H1 (cell line): Measurements from ENCODE around the gene KDM2A. TPM values are rescaled to one million over a fixed set of nuclear protein-coding genes. Genes with fewer than 3 reads are reported as not detected.

Experiments
- CTCF ChIA-PET: fragments of 300-600 bp; sonication (Branson Sonifier 250); formaldehyde crosslinking; loops from one replicate; lab custom pipeline; 2021; ENCODE audit not compliant: partially characterized antibody; lab: Charles Lee
- POLR2A ChIA-PET: fragments of 300-600 bp; sonication (Branson Sonifier 250); formaldehyde crosslinking; loops from one replicate; lab custom pipeline; 2021; ENCODE audit warnings: inconsistent platforms; ENCODE audit not compliant: partially characterized antibody; lab: Charles Lee
- DNase-seq, 2 experiments: peaks; one replicate each; pipeline versions ENCODE4 v3.0.0 to v3.0.0-alpha.2; 2010 to 2022; ENCODE audit warnings: low spot score in 2 of 2, low read depth in 1 of 2, mixed read lengths in 1 of 2
- FAIRE-seq: peaks from 2 replicates; lab custom pipeline; 2011; peaks lifted over from hg19 to GRCh38; lab: Jason Lieb, UNC
- H2AFZ ChIP-seq: 2 replicates; pipeline ENCODE4 v1.8.1; 2012; ENCODE audit warnings: low read length, inconsistent platforms
- H2AK5ac ChIP-seq: 2 replicates; pipeline ENCODE4 v1.6.1; 2013; ENCODE audit warnings: low read depth, low read length
- H2BK120ac ChIP-seq: replicated peaks from 2 replicates; pipeline ENCODE3; 2013; ENCODE audit warnings: low read depth, low read length, inconsistent platforms
- H2BK12ac ChIP-seq: 2 replicates; pipeline ENCODE4 v1.6.1; 2013; ENCODE audit warnings: low read depth, low read length
- H2BK15ac ChIP-seq: 2 replicates; pipeline ENCODE4 v1.6.1; 2013; ENCODE audit warnings: low read length
- H2BK20ac ChIP-seq: 2 replicates; pipeline ENCODE4 v1.6.1; 2013; ENCODE audit warnings: low read length
- H2BK5ac ChIP-seq: 2 replicates; pipeline ENCODE4 v1.6.1; 2013; ENCODE audit warnings: low read depth, low read length
- H3K14ac ChIP-seq: 2 replicates; pipeline ENCODE4 v1.6.1; 2013; ENCODE audit warnings: inconsistent platforms; ENCODE audit not compliant: insufficient read length
- H3K18ac ChIP-seq: 2 replicates; pipeline ENCODE4 v1.6.1; 2013; ENCODE audit warnings: low read length; ENCODE audit errors: extremely low read depth
- H3K23ac ChIP-seq: 2 replicates; pipeline ENCODE4 v1.6.1; 2013; ENCODE audit warnings: inconsistent platforms; ENCODE audit not compliant: insufficient read length
- H3K23me2 ChIP-seq: 2 replicates; pipeline ENCODE4 v1.6.1; 2013; ENCODE audit warnings: low read depth, low read length
- H3K27ac ChIP-seq: 2 replicates; pipeline ENCODE4 v1.6.1; 2011; ENCODE audit warnings: low read depth, low read length, inconsistent platforms
- H3K27me3 ChIP-seq, 4 experiments: replicated peaks in 1 of 4; 1 replicate in 1 of 4; 2 replicates in 3 of 4; pipeline versions ENCODE4 v1.6.1 to v1.8.1; 2011 to 2013; ENCODE audit warnings: low read length in 3 of 4, mild to moderate bottlenecking in 3 of 4, inconsistent platforms in 2 of 4, mixed read lengths in 2 of 4, moderate library complexity in 1 of 4; ENCODE audit not compliant: control insufficient read depth in 3 of 4, insufficient read depth in 3 of 4; ENCODE audit errors: extremely low read depth in 1 of 4
- H3K36me3 ChIP-seq, 4 experiments: 2 replicates each; pipeline versions ENCODE4 v1.6.1 to v1.8.1; 2011 to 2013; ENCODE audit warnings: mild to moderate bottlenecking in 4 of 4, low read length in 3 of 4, moderate library complexity in 2 of 4, control low read depth in 1 of 4, inconsistent platforms in 1 of 4; ENCODE audit not compliant: insufficient read depth in 4 of 4, control insufficient read depth in 2 of 4
- H3K4ac ChIP-seq: replicated peaks from 2 replicates; pipeline ENCODE3; 2013; ENCODE audit warnings: low read length, low read depth, mixed read lengths, inconsistent platforms; ENCODE audit not compliant: insufficient read length
- H3K4me1 ChIP-seq, 4 experiments: replicated peaks in 1 of 4; 1 replicate in 1 of 4; 2 replicates in 3 of 4; pipeline versions ENCODE4 v1.6.1 to v1.8.1; 2011 to 2013; ENCODE audit warnings: low read length in 3 of 4, inconsistent platforms in 2 of 4, mixed read lengths in 1 of 4; ENCODE audit not compliant: insufficient read depth in 4 of 4, control insufficient read depth in 3 of 4
- H3K4me2 ChIP-seq, 2 experiments: 2 replicates each; pipeline versions ENCODE4 v1.6.1 to v1.8.1; 2011 to 2013; ENCODE audit warnings: low read depth in 2 of 2, low read length in 2 of 2, control low read depth in 1 of 2, inconsistent platforms in 1 of 2, mild to moderate bottlenecking in 1 of 2; ENCODE audit not compliant: insufficient read depth in 1 of 2
- H3K4me3 ChIP-seq, 4 experiments: fragments of 200-600, 300-600 bp in 1 of 4; sonication (generic), shearing (Covaris generic), sonication (Bioruptor Twin) in 1 of 4; 2 replicates each; pipeline versions ENCODE4 v1.5.1 to v1.8.1; 2011 to 2016; ENCODE audit warnings: low read length in 4 of 4, low read depth in 3 of 4, control low read depth in 2 of 4, inconsistent platforms in 2 of 4, mild to moderate bottlenecking in 2 of 4, mixed read lengths in 1 of 4, moderate library complexity in 1 of 4; ENCODE audit not compliant: insufficient read depth in 2 of 4; ENCODE audit errors: extremely low read depth in 1 of 4
- H3K56ac ChIP-seq: replicated peaks from 2 replicates; pipeline ENCODE3; 2013; ENCODE audit warnings: low read depth, mild to moderate bottlenecking, mixed read lengths, low read length, inconsistent platforms; ENCODE audit not compliant: insufficient read length
- H3K79me1 ChIP-seq: 2 replicates; pipeline ENCODE4 v1.6.1; 2013; ENCODE audit warnings: low read depth, low read length, control low read depth
- H3K79me2 ChIP-seq, 2 experiments: 2 replicates each; pipeline versions ENCODE4 v1.6.1 to v1.8.1; 2012 to 2013; ENCODE audit warnings: low read length in 2 of 2, mild to moderate bottlenecking in 2 of 2, inconsistent platforms in 1 of 2; ENCODE audit not compliant: insufficient read depth in 2 of 2, control insufficient read depth in 1 of 2
- H3K9ac ChIP-seq, 4 experiments: replicated peaks in 1 of 4; 1 replicate in 1 of 4; 2 replicates in 3 of 4; pipeline versions ENCODE4 v1.6.1 to v1.8.1; 2011 to 2013; ENCODE audit warnings: low read depth in 3 of 4, low read length in 3 of 4, control low read depth in 2 of 4, mild to moderate bottlenecking in 2 of 4, moderate library complexity in 2 of 4, inconsistent platforms in 1 of 4; ENCODE audit errors: extremely low read depth in 1 of 4
- H3K9me3 ChIP-seq, 2 experiments: 2 replicates each; pipeline versions ENCODE4 v1.6.1 to v1.8.1; 2012 to 2013; ENCODE audit warnings: mild to moderate bottlenecking in 2 of 2, moderate library complexity in 2 of 2, control low read depth in 1 of 2, inconsistent platforms in 1 of 2, low read depth in 1 of 2, low read length in 1 of 2, mixed read lengths in 1 of 2; ENCODE audit not compliant: insufficient read depth in 2 of 2
- H4K20me1 ChIP-seq, 2 experiments: replicated peaks in 1 of 2; 2 replicates each; pipeline versions ENCODE3 to v1.8.1; 2011 to 2013; ENCODE audit warnings: inconsistent platforms in 2 of 2, low read length in 2 of 2, mild to moderate bottlenecking in 1 of 2; ENCODE audit not compliant: insufficient read depth in 2 of 2, control insufficient read depth in 1 of 2
- H4K5ac ChIP-seq: 2 replicates; pipeline ENCODE4 v1.6.1; 2013; ENCODE audit warnings: low read length, low read depth, mixed read lengths, inconsistent platforms; ENCODE audit not compliant: insufficient read length
- H4K8ac ChIP-seq: 2 replicates; pipeline ENCODE4 v1.8.0; 2013; ENCODE audit warnings: mild to moderate bottlenecking, moderate library complexity, low read length, inconsistent platforms; ENCODE audit not compliant: insufficient read depth; ENCODE audit errors: extremely low read depth
- H4K91ac ChIP-seq: replicated peaks from 2 replicates; pipeline ENCODE3; 2013; ENCODE audit warnings: low read length, mixed read lengths, inconsistent platforms; ENCODE audit not compliant: insufficient read length
- PHF8 ChIP-seq: fragments of 200-600 bp; sonication (generic); conservative IDR thresholded peaks from 2 replicates; pipeline ENCODE4 v1.7.1; 2012; ENCODE audit warnings: low read depth, mild to moderate bottlenecking, inconsistent platforms, low read length, moderate library complexity
- POLR2AphosphoS5 ChIP-seq: IDR thresholded peaks from 2 replicates; pipeline ENCODE4 v1.6.1; 2011; ENCODE audit warnings: low read depth, low read length
- RXRA ChIP-seq: IDR thresholded peaks from 2 replicates; pipeline ENCODE4 v1.6.1; 2011; ENCODE audit warnings: low read depth, mild to moderate bottlenecking, low read length, moderate library complexity; ENCODE audit not compliant: insufficient read depth
- SIRT6 ChIP-seq: IDR thresholded peaks from one replicate; pipeline ENCODE4 v1.7.1; 2012; ENCODE audit warnings: low read length, inconsistent platforms
- TEAD4 ChIP-seq: IDR thresholded peaks from 2 replicates; pipeline ENCODE4 v1.6.1; 2012; ENCODE audit warnings: low read depth, low read length, inconsistent platforms, mixed read lengths
- WGBS, 2 experiments: shearing (Covaris generic) in 1 of 2; methylation state at CpG; one replicate each; pipeline versions ENCODE4 v1.1.6 to v1.1.7; 2013 to 2015; ENCODE audit warnings: low lambda C conversion rate in 2 of 2, mixed read lengths in 2 of 2, inconsistent platforms in 1 of 2, low coverage in 1 of 2, missing lambda C conversion rate in 1 of 2; ENCODE audit not compliant: insufficient replicate concordance in 2 of 2, insufficient coverage in 1 of 2, insufficient read length in 1 of 2; ENCODE audit errors: extremely low coverage in 1 of 2, missing lambda C conversion rate in 1 of 2; 5-methylcytosine and 5-hydroxymethylcytosine counted together
- polyA plus RNA-seq, 7 experiments: library from polyadenylated mRNA; depleted of rRNA in 3 of 7; stranded (reverse) in 5 of 7; unstranded in 2 of 7; fragments of >200 nt in 5 of 7; fragments of 200-250 nt in 2 of 7; gene quantifications; 1 replicate in 5 of 7; 2 replicates in 1 of 7; 4 replicates in 1 of 7; pipeline versions ENCODE4 v1.2.1 to v1.2.3, GENCODE V29; 2011 to 2013; ENCODE audit warnings: missing spikeins in 2 of 7, mixed read lengths in 2 of 7
- total RNA-seq: library from RNA; stranded (reverse); fragmentation: NEBNext Ultra II Directional; extraction: Animal tissue kit (Norgen Biotek cat#: 25700); gene quantifications from 2 replicates; pipeline ENCODE4 v1.2.1, GENCODE V29; 2021

Gene KDM2A
- total and polyA plus RNA-seq, 2 of the 8 experiments (the other 6 are each of a cell fraction or from before 2014, with no cell fraction given): 55.4 to 66.2 TPM

- no peak for FAIRE-seq
- Histone ChIP-seq H3K23me2 (no peaks in the 10 kb centered on the region), H2BK20ac (no peak overlapping the region), H3K23ac (no peak overlapping the region), H3K4me2 (no peak overlapping the region), H2BK12ac (no peak overlapping the region), H2AFZ (no peak overlapping the region), H4K8ac (no peak overlapping the region), H3K18ac (no peak overlapping the region), H3K9ac (no peak overlapping the region), H3K36me3 (peaks cover 9 to 30% (median 18%) of the 10 kb centered on the region in 4 experiments; a peak in 7 of 8 replicates), H3K4me3 (no peak overlapping the region), H3K79me1 (no peaks in the 10 kb centered on the region), H3K4ac (no peak overlapping the region), H3K27me3 (no peaks in the 10 kb centered on the region), H2BK120ac (no peak overlapping the region), H4K20me1 (peaks cover 0 to under 1% of the 10 kb centered on the region in 2 experiments), H3K14ac (no peak overlapping the region), H2BK5ac (no peak overlapping the region), H2AK5ac (no peak overlapping the region), H2BK15ac (no peak overlapping the region), H3K4me1 (peaks cover 0 to 1% (median under 1%) of the 10 kb centered on the region in 4 experiments; a peak in 4 of 7 replicates), H4K5ac (no peak overlapping the region), H3K27ac (no peak overlapping the region), H3K56ac (no peak overlapping the region), H3K79me2 (no peaks in the 10 kb centered on the region), H4K91ac (no peak overlapping the region)
- WGBS, 2 experiments: 89% methylated on average over 5 of the region's 7 CpGs; no CpG with 5 or more reads in 1 of the 2 experiments
- DNase-seq: no peak
- POLR2A ChIA-PET: interaction anchor here (0.6 kb wide), 1 partner anchor 16 kb away, joined by 3 read pairs; no protein-coding TSS in a partner anchor
- CTCF ChIA-PET: interaction anchor here (0.9 to 1.6 kb wide), 2 partner anchors 11 to 58 kb away, joined by 3 to 5 read pairs; no protein-coding TSS in a partner anchor
- no peak for TF ChIP-seq TEAD4
- no peak for TF ChIP-seq POLR2AphosphoS5
- TF ChIP-seq RXRA: no peak
- no peak for TF ChIP-seq SIRT6
- no peak for TF ChIP-seq PHF8
- TF ChIP-seq, all 59 proteins: peak for 0
- H3K9me3 ChIP-seq: no peaks in the 10 kb centered on the region
These were observed 114.6 kb downstream of the KDM2A start for GRCh38 chr11:67233584-67234190.
